Keratinocyte (primary cell): ENCODE data around the gene EPHB1. TPM values are rescaled to one million over a fixed set of nuclear protein-coding genes. Genes with fewer than 3 reads are reported as not detected.

Source experiments
- DNase-seq: peaks from one replicate; pipeline ENCODE4 v3.0.0-alpha.2; 2011; ENCODE audit warnings: low read depth, missing footprints, low spot score
- FAIRE-seq: peaks from 2 replicates; lab custom pipeline; 2011; peaks lifted over from hg19 to GRCh38; lab: Jason Lieb, UNC
- H2AFZ ChIP-seq: 2 replicates; pipeline ENCODE4 v1.6.0; 2012; ENCODE audit warnings: low read length, control low read depth, inconsistent platforms; ENCODE audit not compliant: control insufficient read depth
- H3K27ac ChIP-seq: 2 replicates; pipeline ENCODE4 v1.5.1; 2011; ENCODE audit warnings: low read length; ENCODE audit not compliant: control insufficient read depth, insufficient read depth
- H3K27me3 ChIP-seq: 3 replicates; pipeline ENCODE4 v1.6.0; 2011; ENCODE audit warnings: low read length; ENCODE audit not compliant: control insufficient read depth, insufficient read depth; ENCODE audit errors: extremely low read depth
- H3K36me3 ChIP-seq, 2 experiments: 2 replicates in 1 of 2; 3 replicates in 1 of 2; pipeline ENCODE4 v1.5.1; 2011; ENCODE audit warnings: low read length in 2 of 2, mild to moderate bottlenecking in 1 of 2; ENCODE audit not compliant: control insufficient read depth in 2 of 2, insufficient read depth in 2 of 2; ENCODE audit errors: extremely low read depth in 1 of 2
- H3K4me1 ChIP-seq: 3 replicates; pipeline ENCODE4 v1.5.1; 2011; ENCODE audit warnings: low read length; ENCODE audit not compliant: control insufficient read depth, insufficient read depth; ENCODE audit errors: extremely low read depth
- H3K4me2 ChIP-seq: 3 replicates; pipeline ENCODE4 v1.6.0; 2011; ENCODE audit warnings: low read depth, low read length; ENCODE audit not compliant: control insufficient read depth, insufficient read depth; ENCODE audit errors: extremely low read depth
- H3K4me3 ChIP-seq, 3 experiments: fragments of 200-600 bp in 1 of 3; sonication (generic) in 1 of 3; 2 replicates in 2 of 3; 3 replicates in 1 of 3; pipeline ENCODE4 v1.5.1; 2011 to 2016; ENCODE audit warnings: low read length in 3 of 3, mild to moderate bottlenecking in 3 of 3, control low read depth in 2 of 3, inconsistent platforms in 1 of 3, low read depth in 1 of 3, mixed read lengths in 1 of 3, mixed run types in 1 of 3, moderate library complexity in 1 of 3; ENCODE audit not compliant: control insufficient read depth in 2 of 3, insufficient read depth in 2 of 3; ENCODE audit errors: extremely low read depth in 1 of 3
- H3K79me2 ChIP-seq: 2 replicates; pipeline ENCODE4 v1.6.0; 2012; ENCODE audit warnings: low read length; ENCODE audit not compliant: control insufficient read depth, insufficient read depth
- H3K9ac ChIP-seq: 3 replicates; pipeline ENCODE4 v1.6.0; 2011; ENCODE audit warnings: low read length; ENCODE audit not compliant: control insufficient read depth, insufficient read depth; ENCODE audit errors: extremely low read depth
- H3K9me1 ChIP-seq: 3 replicates; pipeline ENCODE4 v1.6.0; 2011; ENCODE audit warnings: low read length; ENCODE audit not compliant: control insufficient read depth, insufficient read depth; ENCODE audit errors: extremely low read depth
- H3K9me3 ChIP-seq: 2 replicates; pipeline ENCODE4 v1.5.1; 2012; ENCODE audit warnings: low read depth, low read length; ENCODE audit not compliant: control insufficient read depth
- H4K20me1 ChIP-seq: 3 replicates; pipeline ENCODE4 v1.6.0; 2011; ENCODE audit warnings: low read length; ENCODE audit not compliant: control insufficient read depth, insufficient read depth; ENCODE audit errors: extremely low read depth
- CTCF ChIP-seq, 3 experiments: IDR thresholded peaks in 1 of 3; conservative IDR thresholded peaks in 1 of 3; optimal IDR thresholded peaks in 1 of 3; 2 replicates in 2 of 3; 3 replicates in 1 of 3; pipeline versions ENCODE3 to v1.5.1; 2011; ENCODE audit warnings: low read length in 3 of 3, mild to moderate bottlenecking in 3 of 3, moderate library complexity in 2 of 3, control low read depth in 1 of 3, inconsistent platforms in 1 of 3; ENCODE audit not compliant: insufficient read depth in 2 of 3; ENCODE audit errors: extremely low read depth in 1 of 3
- EZH2 ChIP-seq: IDR thresholded peaks from one replicate; pipeline ENCODE4 v1.6.1; 2012; ENCODE audit warnings: inconsistent platforms, mild to moderate bottlenecking, low read length, moderate library complexity
- dilution Hi-C: fragments of 300-500 bp; cut with MboI; formaldehyde crosslinking; loops from one replicate; pipeline ENCODE4 v1.7.0; 2020; ENCODE audit warnings: low sequenced_read_pairs; ENCODE audit not compliant: extremely low pct_ligation_motif_present
- polyA plus RNA-seq, 5 experiments: library from polyadenylated mRNA; depleted of rRNA in 3 of 5; stranded (reverse) in 3 of 5; stranded (forward) in 1 of 5; unstranded in 1 of 5; fragments of >200 nt; gene quantifications; 1 replicate in 1 of 5; 2 replicates in 3 of 5; 3 replicates in 1 of 5; pipeline versions ENCODE4 v1.2.1 to v1.2.3, GENCODE V29; 2011 to 2012; ENCODE audit warnings: missing spikeins in 2 of 5, low read depth in 1 of 5, low replicate concordance in 1 of 5

Gene EPHB1
- polyA plus RNA-seq, 1 donor (not counting 4 experiments of a cell fraction or from before 2014, with no cell fraction given) = 0.01 TPM

GRCh38 chr3:135168822-135169221, 373.8 kb downstream of the EPHB1 start:
- FAIRE-seq = no peak
- dilution Hi-C loops = no loop called here
- no peaks in the 10 kb centered on the region for H3K27me3 ChIP-seq

GRCh38 chr3:135169651-135170050, 374.6 kb downstream of the EPHB1 start:
- Histone ChIP-seq H3K9ac (no peak overlapping the region), H2AFZ (no peak overlapping the region), H4K20me1 (no peaks in the 10 kb centered on the region), H3K36me3 (no peaks in the 10 kb centered on the region), H3K9me1 (no peaks in the 10 kb centered on the region), H3K27me3 (no peaks in the 10 kb centered on the region), H3K4me2 (no peak overlapping the region), H3K4me1 (no peaks in the 10 kb centered on the region), H3K27ac (no peak overlapping the region), H3K4me3 (no peak overlapping the region), H3K9me3 (no peaks in the 10 kb centered on the region), H3K79me2 (no peaks in the 10 kb centered on the region)
- no peak for FAIRE-seq
- dilution Hi-C loops = no loop called here
- no peak for TF ChIP-seq EZH2
- no peak for TF ChIP-seq CTCF (optimal IDR thresholded peaks at IDR 0.05 in 1 of 3, IDR thresholded peaks at IDR 0.05 in 1 of 3, conservative IDR thresholded peaks at IDR 0.05 in 1 of 3; ENCODE audit: extremely low read depth in 1 of 3, insufficient read depth in 2 of 3, low read length in 3 of 3)
- DNase-seq = no peak

More at GRCh38 chr3:135168822-135169221, 373.8 kb downstream of the EPHB1 start:
- Histone ChIP-seq H3K9me1 (no peaks in the 10 kb centered on the region), H3K27ac (no peak overlapping the region), H3K79me2 (no peaks in the 10 kb centered on the region), H2AFZ (no peak overlapping the region), H3K4me2 (no peak overlapping the region), H3K9me3 (no peaks in the 10 kb centered on the region), H3K36me3 (no peaks in the 10 kb centered on the region), H4K20me1 (no peaks in the 10 kb centered on the region), H3K9ac (no peak overlapping the region), H3K4me3 (no peak overlapping the region), H3K4me1 (no peaks in the 10 kb centered on the region)
- no peak for DNase-seq
- TF ChIP-seq CTCF (optimal IDR thresholded peaks at IDR 0.05 in 1 of 3, IDR thresholded peaks at IDR 0.05 in 1 of 3, conservative IDR thresholded peaks at IDR 0.05 in 1 of 3; ENCODE audit: extremely low read depth in 1 of 3, insufficient read depth in 2 of 3, low read length in 3 of 3) = no peak
- no peak for TF ChIP-seq EZH2
